Activated CD4-positive, alpha-beta T cell treated with anti-CD3 and anti-CD28 coated beads for 1 hour (primary cell): ENCODE measurements around the gene GDF11.
A peak's percentile ranks its signal among the peaks of the same experiment; 100 is the strongest.

Experiments
- DNase-seq: peaks from one replicate; pipeline ENCODE4 v3.0.0-alpha.2; 2020

GDF11 gene

DNA sequence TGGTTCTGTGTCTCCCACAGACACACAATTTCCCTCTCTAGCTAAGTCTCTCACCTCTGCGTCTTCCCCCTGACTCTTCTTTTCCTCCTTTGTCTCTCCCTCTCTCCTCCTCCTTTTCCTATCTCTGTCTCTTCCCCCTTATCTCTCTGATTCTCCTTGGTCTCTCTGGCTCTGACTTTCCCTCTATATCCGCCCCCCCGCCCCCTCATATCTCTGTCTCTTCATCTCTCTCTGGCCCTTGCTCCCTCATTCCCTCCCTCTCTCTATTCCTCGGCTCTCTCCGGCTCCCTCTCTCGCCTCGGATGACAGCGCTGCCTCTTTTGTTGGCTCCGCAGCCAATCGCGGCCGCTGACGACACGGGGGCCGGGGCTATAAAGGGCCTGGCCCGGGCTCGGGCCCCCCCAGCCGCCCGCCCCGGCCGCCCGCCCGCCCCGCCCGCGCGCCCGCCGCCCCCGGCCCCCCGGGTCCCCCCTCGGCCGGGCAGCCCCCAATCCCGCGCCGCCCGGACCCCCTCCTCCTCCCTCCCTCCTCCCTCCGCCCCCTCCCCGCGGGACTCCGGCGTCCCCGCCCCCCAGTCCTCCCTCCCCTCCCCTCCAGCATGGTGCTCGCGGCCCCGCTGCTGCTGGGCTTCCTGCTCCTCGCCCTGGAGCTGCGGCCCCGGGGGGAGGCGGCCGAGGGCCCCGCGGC, at the start of gene GDF11:
Gene GDF11, plus strand, starts transcription at position 404 of the 687 bp plus-strand sequence. Its CDS starts 195 bp downstream, at position 599.
- DNase-seq, result peak; percentile 65

DNA sequence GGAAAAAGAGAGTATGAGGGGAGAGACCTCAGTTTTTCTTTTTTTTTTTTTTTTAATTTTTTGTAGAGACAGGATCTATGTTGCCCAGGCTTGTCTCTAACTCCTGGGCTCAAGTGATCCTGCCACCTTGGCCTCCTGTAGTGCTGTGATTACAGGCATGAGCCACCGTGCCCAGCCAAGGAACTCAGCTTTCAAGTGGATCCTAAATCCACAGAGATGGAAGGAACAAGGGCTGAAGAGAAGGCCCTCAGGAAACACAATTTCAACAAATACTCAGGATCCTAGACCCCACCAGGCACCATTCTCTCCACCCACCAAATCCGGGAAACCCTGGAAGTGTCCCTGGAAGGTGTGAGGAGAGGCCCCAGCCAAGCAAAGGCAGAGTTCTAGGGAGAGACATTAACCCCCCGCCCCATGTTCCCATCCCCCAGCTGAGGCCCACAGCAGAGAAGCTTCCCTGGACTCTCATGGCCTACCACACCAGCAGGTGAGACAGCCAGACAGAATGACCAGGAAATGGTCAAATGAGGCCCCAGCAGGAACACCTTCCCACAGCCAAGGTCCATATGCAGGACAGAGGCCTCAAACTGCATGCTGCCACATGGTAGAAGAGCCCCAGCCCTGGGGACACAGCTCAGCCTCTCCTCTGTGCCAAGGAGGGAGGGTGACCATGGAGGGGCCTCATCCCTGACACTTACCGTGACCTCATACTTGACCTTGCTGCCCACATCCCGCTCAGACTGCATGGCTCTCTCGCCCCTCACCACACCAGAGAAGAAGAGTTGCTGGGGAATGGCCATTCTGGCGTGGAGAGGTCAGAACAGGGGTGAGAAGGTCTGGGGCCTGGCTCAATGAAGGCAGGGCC, 49.4 kb upstream of the GDF11 start:
- DNase-seq, result no peak

DNA sequence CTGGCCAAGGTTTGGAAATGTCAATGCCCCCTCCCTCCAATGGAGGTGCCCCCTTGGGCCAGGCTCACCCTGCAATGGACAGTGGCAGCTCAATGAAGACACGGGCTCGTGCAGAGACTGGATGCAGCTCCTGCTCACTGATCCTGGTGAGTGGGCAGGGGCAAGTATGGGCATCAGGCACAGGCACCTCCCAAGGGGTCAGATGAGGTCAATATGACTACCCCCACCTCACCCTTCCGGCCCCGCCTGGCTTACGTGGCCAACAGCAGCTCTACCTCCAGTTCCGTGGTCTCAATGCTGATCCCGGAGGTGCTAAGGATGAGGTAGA, 48.8 kb upstream of the GDF11 start:
- no peak for DNase-seq

DNA sequence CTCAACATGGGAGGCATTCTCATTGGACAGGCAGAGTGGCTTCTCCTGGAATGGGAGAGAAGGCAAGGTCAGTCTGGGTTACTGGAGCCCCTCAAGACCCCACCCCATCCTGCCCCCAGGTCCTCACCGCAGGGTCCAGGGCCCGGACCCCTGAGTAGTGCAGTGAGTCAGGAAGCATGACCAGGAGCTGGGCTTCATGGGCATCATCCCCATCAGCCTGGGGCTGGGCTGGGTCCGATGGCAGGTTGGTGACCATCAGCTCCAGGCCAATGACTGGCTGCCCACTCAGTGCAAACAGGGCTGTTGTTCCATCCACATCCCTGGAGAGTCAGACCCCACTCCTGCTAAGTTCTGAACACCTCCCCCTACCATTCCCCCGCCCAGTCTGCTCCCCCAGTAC, 48.3 kb upstream of the GDF11 start:
- DNase-seq, result no peak

DNA sequence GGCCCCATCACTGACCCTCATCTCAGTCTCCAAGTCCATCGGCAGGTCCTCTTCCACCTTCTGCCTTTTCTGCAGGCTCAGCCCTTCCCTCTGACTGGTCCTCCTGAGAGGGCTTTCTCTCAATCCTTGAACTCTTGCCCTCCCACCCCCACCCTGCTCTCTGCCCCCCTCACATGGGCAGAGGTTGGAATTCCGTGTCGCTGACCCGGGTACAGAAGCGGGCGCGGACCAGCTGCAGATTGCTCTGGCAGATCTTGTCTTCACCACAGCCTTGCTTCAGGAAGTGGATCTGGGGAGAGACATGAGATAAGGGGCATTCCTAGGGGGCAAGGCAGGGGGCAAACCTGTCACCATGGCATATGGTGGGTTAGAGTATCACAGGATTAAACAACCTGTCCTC, 47.6 kb upstream of the GDF11 start:
- no peak for DNase-seq

DNA sequence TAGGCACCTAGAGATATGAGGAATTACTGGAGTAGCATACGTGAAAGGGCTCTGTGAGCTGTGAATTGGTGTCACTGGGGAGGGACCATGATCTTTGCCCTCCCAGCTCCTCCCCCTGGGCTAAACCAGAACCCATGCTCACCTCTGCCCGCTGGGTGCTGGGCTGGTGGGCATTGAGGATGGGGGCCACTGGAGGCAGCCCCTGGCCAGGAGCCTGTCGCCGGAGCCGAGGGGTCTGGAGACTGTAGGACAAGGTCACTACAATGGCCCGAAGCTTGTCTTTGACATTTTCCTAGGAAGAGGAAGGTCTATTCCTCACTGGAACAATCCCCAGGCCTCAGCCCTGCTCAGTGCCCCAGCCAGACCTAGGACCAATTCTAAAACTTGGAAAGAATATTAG, 46.8 kb upstream of the GDF11 start:
- no peak for DNase-seq

DNA sequence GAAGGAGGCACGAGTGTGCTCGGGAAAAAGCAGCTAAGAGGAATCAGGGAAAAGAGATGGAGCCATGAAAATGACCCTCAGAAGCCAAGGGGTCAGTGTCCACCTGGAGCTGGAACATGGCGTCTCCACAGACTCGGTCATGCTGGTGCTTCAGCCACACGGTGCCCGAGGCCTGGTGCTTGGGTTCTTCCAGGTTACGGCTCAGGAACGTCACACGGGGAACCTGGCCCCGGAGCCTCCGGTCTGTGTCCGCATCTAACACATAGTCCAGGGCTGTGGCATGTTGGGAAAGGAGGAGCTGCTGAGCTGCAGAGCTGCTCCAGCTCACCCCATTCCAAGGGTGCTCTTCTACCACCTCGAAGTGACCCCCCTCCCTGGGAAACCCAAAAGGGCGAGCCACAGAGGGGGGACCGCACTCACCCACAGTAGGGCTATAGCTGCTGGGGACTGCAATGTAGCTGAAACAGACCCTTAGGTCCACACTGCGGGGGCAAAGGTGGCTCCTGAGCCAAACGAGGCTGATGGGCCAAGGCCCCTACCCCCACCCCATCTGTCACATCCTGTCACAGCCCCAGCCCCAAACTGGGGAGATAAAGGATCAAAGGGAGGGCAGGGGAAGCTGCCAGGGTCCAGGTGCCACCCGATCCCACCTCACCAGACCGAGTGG, 46.0 kb upstream of the GDF11 start:
- no peak for DNase-seq

DNA sequence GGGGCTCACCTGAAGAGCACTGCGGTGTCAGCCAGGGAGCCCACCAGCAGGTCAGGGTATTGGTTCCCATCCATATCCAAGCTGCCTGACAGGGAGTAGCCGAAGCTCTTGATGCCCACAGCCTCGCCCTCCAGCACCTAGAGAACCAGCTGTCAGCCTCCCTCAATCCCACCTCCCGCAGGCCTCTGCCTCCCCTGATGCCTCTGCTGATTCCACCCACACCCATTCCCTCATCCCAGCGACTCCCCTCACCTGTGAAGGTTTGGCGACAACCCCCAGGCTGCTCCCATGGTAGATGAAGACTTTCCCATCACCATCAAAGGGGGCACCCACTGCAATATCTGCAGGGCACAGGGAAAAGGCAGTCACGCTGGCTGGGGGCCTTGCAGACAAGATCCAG, 45.2 kb upstream of the GDF11 start:
- no peak for DNase-seq

DNA sequence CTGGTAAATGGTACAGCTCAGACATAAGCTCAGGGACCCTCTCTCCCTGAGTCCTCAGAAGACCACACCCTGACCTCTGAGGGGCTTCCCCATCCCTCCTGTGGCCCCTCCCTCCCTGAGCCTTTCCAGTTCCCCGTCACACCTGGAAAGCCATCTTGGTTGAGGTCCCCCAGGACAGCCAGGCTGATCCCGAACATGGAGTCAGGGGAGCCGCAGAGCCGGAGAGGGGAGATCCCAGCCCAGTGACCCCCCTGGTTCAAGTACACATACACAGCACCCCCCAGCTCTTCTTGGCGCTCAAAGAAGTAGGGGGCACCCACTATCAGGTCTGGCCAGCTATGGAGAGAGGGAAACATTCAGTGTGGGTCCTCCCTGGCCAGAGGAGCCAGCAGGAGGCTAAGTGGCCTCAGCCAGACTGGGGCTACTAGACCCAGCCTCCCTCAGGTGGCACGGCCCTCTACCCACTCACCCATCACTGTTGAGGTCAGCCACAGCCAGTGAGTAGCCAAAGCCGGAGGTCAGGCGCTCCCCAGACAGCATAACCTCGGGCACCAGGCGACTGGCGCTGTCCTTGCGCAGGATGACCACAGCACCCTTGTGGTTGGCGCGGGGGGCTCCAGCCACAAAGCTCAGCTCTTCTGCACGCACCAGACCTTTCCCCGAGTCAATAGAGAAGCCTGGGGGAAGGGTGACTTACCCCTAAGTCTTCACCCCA, 44.5 kb upstream of the GDF11 start:
- no peak for DNase-seq

DNA sequence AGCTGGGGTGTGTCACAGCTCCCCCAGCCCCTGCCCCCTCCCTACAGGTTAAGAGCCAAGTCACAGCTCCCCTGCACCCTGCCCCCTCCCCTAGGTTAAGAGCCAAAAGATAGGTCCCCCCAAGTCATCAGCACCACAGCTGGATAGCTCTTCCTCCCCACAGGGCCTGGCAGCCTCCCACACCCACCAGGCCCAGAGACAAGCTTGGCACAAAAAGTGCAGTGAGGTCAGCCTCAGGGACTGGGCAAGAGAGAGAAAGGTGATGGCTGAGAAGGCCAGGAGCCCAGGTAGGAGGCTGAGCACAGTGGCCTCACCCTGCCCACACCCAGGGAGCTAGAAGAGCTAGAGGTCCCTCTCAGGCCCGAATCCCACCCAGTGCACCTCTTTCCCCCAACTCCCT, 44.0 kb upstream of the GDF11 start:
- DNase-seq, result no peak

DNA sequence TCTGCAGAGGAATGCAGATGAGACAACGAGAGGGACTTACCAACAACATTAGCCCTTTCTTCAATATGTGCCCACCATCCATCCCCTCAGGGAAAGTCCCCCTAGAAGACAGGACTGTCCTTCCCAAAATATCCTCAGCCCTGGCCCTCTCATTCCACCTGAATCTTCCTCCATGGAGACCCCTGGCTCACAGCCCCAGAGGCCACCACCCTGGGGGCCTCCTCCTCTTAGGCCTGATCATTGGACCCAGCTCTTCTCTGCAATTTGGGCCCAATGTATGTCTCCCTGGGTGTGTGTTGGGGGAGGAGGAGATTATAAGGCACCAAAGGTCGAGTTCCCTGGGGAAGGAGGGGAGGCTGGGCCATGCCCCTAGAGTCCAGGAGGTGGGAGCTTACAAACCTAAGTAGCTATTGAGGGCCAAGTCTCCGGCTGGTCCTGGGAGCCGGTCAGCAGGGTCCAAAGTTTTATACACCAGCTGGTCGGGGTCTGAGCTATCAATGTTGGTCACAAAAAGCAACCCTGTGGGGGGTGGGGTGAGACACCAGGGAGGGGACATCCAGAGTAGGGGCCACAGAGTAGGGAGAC, 43.4 kb upstream of the GDF11 start:
- no peak for DNase-seq

DNA sequence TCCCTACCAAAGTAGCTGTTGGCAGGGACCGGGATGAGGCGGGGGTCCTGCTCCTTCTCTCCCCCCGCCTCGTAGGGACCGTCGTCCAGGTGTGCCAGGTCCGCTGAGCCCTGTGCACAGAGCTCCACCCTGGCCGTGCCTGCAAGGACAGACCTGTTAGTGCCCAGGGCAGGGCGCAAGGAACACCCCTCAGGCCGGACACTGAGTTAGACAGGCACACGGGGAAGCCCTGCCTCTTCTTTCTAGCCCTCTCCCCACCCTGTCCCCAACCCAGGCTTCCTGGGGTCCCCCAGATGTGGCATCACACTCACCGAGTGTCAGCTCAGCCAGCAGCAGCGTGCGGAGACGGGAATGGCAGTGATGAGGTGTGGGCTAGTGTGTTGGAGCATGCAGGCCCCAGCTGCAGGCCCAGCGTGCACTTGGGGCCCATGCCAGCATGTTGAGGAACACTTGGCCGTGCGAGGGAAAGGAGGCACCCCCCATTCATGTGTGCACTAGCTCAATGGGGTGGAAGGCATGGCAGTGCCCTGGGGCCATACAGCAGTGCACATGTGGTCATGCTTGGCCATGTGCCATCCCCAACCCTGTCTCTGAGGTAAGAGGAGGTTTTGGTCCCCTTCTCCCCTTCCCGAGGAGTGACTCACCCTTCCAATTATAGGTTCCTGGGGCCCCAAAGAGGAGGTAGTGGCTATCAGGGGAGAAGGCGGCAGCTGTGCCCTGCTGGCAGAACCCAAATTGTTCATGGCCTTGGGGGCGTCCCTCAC, 42.5 kb upstream of the GDF11 start:
- no peak for DNase-seq

DNA sequence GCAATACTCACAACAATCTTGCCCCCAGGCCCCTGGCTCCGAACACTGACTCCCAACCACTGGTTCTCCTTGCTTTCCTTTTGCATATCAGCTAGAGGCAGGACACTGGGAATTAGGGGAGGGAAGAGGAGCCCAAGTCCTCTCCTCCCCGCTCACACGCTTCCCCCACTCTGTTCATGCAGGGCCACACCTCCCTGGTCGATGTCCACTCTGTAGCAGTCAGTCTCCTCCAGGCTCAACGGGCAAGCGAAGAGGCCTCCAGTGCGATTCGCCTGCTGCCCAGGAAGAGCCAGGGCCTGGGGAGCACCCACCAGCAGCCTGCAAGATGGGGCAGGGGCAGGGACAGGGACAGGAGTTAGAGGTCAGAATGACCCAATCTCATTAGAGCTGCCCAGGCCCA, 40.1 kb upstream of the GDF11 start:
- no peak for DNase-seq

DNA sequence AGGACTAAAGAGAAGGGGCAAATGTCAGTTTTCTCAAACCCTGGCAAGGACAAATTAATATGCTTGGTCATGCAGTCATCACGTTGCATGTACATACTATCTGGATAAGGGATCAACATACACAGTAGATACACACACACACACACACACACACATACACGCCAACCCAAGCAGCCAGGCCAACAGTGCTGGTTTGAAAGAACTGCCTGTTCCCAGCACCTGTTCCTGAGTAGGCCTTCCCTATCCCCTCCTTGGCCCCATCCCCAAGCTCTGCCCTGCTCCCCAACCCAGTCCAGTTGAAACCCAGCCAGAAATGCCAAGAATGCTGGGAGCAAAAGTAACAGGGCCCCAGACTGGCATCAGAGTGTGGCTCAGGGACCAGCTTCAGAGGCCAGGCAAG, 39.6 kb upstream of the GDF11 start:
- no peak for DNase-seq

DNA sequence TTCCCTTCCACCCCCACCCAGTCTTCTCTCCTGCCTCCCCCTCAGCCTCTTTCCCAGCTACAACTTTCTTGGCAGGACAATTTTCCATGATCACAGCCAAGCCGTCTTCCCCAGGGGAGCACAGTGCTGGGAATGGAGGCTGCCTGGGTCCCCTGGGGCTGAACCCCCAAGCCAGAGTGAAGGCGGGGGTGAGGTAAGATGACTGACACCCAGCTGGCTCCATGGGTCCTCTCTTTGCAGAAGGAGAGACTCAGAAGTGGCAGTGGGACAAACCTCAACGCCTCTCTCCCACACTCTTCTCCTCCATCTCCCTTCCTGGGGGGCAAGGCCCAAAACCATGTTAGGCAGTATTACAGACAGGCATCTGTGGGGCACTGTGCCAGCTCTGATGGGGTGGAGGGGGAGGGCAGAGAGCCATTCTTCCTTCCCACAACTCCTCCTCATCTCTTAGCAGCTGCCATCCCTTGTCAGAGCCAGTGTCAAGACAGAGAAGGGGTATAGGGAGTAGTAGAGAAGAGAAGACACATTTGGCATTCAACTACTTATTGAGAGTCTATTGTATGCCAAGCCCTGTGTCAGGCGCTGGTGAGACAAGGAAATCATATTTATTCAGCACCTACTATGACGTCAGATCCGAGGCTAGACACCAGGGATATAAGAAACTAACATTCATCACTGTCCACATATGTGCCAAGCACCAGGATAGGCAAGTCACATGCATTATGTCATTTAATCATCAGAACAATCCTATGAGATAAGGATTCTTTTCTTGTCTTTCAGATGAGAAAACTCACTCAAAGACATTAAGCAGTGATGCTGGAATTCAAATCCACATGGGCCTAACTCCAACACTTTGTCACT, 38.8 kb upstream of the GDF11 start:
- no peak for DNase-seq

DNA sequence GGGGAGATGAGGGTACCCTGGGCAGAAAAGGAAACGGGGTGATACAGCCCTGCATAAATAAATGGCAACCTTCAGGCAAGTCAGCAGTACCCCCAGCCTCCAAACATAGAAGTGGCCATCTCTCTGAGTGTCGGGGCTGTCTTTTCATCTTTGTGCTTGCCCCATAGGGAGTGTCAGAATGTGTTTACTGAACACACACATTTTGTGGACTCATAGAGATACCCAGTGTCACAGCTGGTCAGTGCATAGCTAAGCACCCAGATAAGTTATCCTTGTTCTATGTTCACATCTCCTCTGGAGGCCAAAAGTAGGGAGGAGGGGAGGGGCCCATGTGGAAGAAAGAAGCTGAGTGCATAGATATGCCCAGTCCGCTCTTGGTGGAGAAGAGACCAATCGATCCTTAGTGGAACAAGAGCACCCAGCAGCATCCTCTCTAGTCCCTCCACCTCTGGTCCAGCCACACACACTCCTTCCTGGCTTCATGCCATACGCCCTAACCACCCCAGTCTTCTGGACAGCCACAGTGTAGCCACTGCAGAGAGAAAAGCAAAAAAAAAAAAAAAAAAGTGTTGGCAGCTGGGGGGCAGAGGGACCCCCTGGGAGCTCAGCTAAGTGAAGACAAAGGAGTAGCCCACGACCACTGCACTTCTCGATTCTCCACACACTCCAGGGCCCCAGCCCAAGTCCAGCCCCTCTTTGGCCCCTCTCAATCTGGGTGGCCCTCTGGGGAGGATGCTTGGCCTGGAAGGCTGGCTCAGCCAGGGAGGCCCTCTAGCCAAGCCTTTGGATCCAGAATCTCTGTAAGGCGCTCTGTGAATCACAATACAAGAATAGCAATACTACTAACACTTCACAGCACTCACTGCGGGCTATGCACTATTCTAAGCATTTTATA, 37.9 kb upstream of the GDF11 start:
- DNase-seq, result no peak

DNA sequence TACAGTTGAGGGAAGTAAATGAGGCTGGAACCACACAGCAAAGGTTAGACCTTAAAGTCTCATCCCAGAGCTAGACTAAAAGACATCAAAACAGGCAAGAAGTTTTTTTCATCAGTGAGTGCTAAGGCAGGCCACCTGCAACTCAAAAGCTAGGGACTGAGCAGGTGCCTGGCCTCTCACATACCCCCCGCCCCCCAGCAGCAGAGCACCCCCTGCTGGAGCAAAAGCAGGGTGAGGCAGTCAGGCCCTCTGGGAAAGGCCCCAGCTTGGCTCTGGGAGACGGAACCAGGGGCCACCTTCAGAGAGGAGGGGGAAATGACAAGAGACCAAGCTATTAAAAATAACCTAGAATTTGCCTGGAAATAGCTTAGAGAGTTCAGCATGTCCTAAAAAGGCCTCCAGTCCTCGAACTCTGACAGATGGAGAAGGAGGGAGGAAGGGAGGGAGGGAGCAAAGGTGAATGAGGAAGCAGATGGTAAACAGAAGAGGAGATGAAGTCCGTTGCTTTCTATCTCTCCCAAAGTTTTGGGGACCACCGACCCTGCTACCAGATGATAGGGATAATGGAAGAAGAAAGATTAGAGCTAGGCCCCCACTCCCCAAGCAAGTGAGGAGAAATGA, 37.0 kb upstream of the GDF11 start:
- no peak for DNase-seq

DNA sequence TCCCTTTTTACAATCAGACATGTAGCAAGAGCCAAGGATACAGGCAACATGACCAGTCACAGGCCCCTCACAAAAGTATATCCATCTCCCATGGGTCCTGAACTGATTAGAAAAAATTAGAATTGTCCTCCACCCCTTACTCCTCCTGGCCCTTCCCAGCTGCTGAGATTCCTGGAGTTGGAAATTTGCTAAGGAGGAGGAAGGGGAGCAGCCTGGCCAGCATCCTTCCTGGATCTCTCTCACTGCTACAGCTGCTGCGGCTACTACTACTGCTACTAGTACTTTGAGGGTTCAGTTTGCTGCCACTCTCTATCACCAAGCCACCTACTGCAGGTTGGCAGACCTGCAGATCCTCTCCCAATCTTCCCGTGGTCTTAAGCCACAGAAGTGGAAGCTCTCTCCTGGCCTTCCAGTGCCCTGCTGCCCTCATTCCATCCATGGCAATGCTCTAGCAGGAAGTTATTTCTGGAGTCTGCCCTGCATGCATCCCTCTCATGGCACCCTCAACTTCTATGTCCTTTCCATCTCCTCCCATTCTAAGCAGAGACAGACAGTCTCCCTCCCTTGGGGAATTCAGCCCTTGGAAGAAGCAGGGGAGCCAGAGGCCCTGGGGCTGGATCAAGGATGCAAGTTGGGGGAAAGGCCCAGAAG, 36.2 kb upstream of the GDF11 start:
- DNase-seq, result no peak

DNA sequence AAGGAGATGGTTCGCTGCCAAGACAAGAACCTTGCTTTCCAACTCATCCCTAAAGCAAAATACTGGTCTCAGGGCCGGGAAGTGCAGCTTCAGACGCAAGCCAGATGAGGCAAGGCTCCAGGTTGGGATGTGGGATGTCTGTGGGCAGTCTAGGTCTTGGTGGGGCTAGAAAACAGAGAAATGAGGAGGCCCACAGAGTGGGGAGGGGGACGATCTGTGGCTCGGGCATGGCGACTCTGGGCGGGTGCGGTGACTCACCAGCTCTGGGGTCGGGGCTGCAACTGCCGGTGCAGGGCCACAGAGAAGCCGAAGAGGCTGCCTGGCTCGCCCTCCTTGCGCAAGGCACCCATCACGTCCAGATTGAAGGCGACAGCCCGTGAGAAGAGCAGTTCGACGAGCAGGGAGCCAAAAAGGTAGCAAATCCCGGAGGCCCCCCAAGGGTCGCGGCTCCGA, 35.7 kb upstream of the GDF11 start:
- no peak for DNase-seq
